GM20000 (cell line): ENCODE results near the gene MRPS18A.
"Not testable (repeated sequence)": the region's sequence is repeated elsewhere in the genome, so short reads cannot be mapped to it uniquely, and the experiment has no call there.

Source experiments
- DNase-seq: peaks from one replicate; pipeline ENCODE4 v3.0.0; 2012; ENCODE audit warnings: low spot score
- CTCF ChIP-seq: IDR thresholded peaks from 2 replicates; pipeline ENCODE4 v1.5.1; 2012; ENCODE audit warnings: mild to moderate bottlenecking, control low read depth; ENCODE audit errors: extremely low read depth, missing control alignments

The MRPS18A gene

DNA sequence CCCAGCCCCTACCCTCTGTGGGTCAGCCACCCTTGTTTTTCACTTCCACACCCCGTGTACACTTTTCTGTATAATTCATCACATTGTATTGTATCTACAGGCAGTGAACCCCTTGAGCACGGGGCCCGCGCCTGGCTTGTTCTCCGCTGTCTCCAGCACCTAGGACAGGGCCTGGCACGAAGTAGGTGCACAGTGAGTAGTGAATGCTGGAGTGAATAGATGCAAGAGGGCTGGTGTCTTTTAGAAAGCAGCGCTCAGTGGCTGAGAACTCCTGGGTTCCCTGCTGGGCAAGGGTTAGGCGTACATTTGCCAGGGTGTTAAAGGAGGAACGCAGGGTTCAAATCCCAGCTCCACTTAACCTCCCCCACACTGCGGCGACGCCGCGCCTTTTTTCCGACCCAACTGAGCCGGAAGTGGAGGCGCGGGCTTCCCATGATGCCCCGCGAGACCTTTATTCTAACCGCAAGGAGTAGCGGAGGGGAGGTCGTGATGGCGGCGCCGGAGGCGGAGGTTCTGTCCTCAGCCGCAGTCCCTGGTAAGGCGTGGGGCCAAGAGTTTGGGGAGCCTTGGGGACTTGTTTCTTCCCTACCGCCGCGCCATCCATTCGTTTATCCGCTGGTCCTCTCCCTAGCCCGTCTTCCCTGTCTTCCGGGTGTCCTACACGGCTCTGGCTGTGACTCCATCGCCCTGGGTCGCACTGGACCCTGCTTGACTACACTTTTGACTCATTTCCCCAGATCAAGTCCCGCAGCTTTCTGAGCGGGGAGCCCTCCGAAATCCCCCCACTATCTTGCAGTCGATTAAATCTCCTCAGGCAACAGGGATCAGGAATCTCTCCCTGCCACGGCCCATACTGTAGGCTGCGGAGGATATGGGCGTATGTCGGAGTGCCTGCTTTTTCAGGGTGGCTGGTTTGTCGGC lies 51.9 kb downstream of the MRPS18A start, which contains the start of gene MAD2L1BP:
Gene MAD2L1BP, plus strand, starts transcription at position 454 of the 921 bp plus-strand sequence. Its CDS starts 36 bp downstream, at position 490.
- peak; percentile 79 for DNase-seq

DNA sequence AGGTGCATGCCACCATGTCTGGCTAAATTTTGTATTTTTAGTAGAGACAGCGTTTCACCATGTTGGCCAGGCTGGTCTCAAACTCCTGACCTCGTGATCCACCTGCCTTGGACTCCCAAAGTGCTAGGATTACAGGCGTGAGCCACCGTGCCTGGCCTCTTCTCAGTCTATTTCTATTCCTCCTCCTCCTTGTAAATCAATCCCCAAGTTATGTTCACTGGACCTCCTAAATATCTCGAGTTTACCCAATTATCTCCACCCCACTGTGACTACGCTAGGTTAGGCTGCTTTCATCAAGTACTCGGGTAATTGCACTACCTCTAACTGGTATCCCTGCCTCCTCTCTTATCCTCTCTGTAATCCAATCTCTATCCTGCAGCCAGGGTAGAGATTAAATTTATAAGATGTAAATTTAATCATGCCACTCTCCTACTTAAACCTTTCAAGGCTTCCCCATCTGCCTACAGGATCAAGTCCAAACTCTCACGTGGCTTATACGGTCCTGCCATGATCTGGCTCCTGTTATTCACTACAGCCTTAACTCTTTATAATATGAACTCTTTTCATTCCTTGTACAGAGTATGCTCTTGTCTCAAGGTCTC lies 52.8 kb downstream of the MRPS18A start:
- TF ChIP-seq CTCF = no peak
- no peak for DNase-seq

More for the DNA sequence above, 51.9 kb downstream of the MRPS18A start, which contains the start of gene MAD2L1BP:
- no peak for TF ChIP-seq CTCF

DNA sequence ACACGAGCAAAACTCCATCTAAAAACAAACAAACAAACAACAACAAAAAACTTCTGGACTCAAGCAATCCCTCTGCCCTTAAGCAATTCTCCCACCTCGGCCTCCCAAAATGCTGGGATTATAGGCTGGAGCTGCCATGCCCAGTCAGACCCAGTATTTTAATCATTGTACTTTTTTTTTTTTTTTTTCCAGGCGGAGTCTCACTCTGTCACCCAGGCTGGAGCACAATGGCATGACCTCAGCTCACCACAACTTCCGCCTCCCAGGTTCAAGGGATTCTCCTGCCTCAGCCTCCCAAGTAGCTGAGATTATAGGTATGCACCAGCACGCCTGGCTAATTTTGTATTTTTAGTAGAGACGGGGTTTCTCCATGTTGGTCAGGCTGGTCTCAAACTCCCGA lies 54.6 kb downstream of the MRPS18A start:
- not testable (repeated sequence) for DNase-seq

GRCh38 chr6:43630980-43631619 lies 56.5 kb downstream of the MRPS18A start:
- no peak for TF ChIP-seq CTCF
- DNase-seq = no peak

GRCh38 chr6:43629505-43630300 lies 57.9 kb downstream of the MRPS18A start:
- no peak for TF ChIP-seq CTCF
- DNase-seq = peak; percentile 97

DNA sequence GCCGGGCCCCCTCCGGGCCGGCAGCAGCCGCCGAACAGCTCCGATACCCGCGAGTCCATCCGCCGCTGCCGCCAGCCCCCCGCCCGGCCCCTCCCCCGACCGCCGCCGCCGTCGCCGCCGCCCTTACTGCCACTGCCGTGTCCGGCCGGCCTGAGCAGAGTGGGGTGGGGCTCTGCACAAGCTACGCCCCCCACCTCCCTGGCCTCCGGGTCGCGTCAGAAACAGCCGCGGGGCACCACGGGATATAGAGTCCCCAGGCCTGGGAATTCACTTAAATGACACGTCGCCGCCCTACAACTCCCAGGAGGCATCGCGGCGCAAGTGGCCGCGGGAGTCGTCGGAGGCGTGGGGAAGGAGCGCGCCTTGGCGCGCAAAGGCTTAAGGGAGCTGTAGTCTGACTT lies 58.5 kb downstream of the MRPS18A start, which contains the start of gene GTPBP2:
Gene GTPBP2, minus strand, starts transcription at position 161 of the 401 bp plus-strand sequence. Its CDS starts 102 bp downstream, at position 59.
- no peak for TF ChIP-seq CTCF
- peak; percentile 98 for DNase-seq
